ENCODE results near the gene RAI14.

Gene RAI14

GRCh38 chr5:34656001-34656699, at the start of gene RAI14:
RAI14 (plus strand) TSS chr5:34656328; CDS start chr5:34686920, 30,592 bp downstream.
- DNase-seq: peak; percentile 8

GRCh38 chr5:34608368-34608767, 47.8 kb upstream of the RAI14 start:
- no peak for DNase-seq

GRCh38 chr5:34608859-34609648, 47.1 kb upstream of the RAI14 start:
- DNase-seq: no peak

GRCh38 chr5:34609951-34610441, 46.1 kb upstream of the RAI14 start:
- no peak for DNase-seq

GRCh38 chr5:34610546-34610945, 45.6 kb upstream of the RAI14 start:
- DNase-seq: no peak

- no peak for DNase-seq
Measured at GRCh38 chr5:34611464-34612415, 44.4 kb upstream of the RAI14 start.

GRCh38 chr5:34616651-34617050, 39.5 kb upstream of the RAI14 start:
- no peak for DNase-seq

GRCh38 chr5:34618371-34619065, 37.6 kb upstream of the RAI14 start:
- DNase-seq: no peak

- DNase-seq: no peak
Measured at GRCh38 chr5:34620185-34620584, 35.9 kb upstream of the RAI14 start.

- no peak for DNase-seq
Measured at GRCh38 chr5:34621277-34622097, 34.6 kb upstream of the RAI14 start.

- DNase-seq: no peak
Measured at GRCh38 chr5:34622098-34622400, 34.1 kb upstream of the RAI14 start.

GRCh38 chr5:34624691-34625090, 31.4 kb upstream of the RAI14 start:
- no peak for DNase-seq

GRCh38 chr5:34625246-34625645, 30.9 kb upstream of the RAI14 start:
- no peak for DNase-seq

- no peak for DNase-seq
Measured at GRCh38 chr5:34626036-34626435, 30.1 kb upstream of the RAI14 start.

- no peak for DNase-seq
Measured at GRCh38 chr5:34626751-34627150, 29.4 kb upstream of the RAI14 start.

GRCh38 chr5:34627794-34628193, 28.3 kb upstream of the RAI14 start:
- no peak for DNase-seq

GRCh38 chr5:34628373-34628772, 27.8 kb upstream of the RAI14 start:
- no peak for DNase-seq

GRCh38 chr5:34630596-34630995, 25.5 kb upstream of the RAI14 start:
- no peak for DNase-seq

GRCh38 chr5:34632807-34633422, 23.2 kb upstream of the RAI14 start:
- no peak for DNase-seq

- no peak for DNase-seq
Measured at GRCh38 chr5:34639852-34640626, 16.1 kb upstream of the RAI14 start.

Data from stimulated activated CD4-positive, alpha-beta T cell treated with anti-CD3 and anti-CD28 coated beads, Interleukin-1b, Interleukin-23, amount 100 ng/mL, for 48 hours (primary cell).